Muscle layer of duodenum (tissue), 2 donors: ENCODE data around the gene ANKRD44.

Experiments
- H3K27ac ChIP-seq: one replicate; pipeline ENCODE4 v1.7.0; 2013; ENCODE audit warnings: mild to moderate bottlenecking, low read length
- H3K27me3 ChIP-seq: one replicate; pipeline ENCODE4 v1.7.0; 2013; ENCODE audit warnings: low read depth, mild to moderate bottlenecking, control low read depth, low read length
- H3K36me3 ChIP-seq, 2 donors: one replicate each; pipeline ENCODE4 v1.7.0; 2013; ENCODE audit warnings: low read length in 2 of 2, control low read depth in 1 of 2, mild to moderate bottlenecking in 1 of 2; ENCODE audit not compliant: insufficient read depth in 2 of 2, control insufficient read depth in 1 of 2
- H3K4me1 ChIP-seq, 2 donors: one replicate each; pipeline ENCODE4 v1.7.0; 2013; ENCODE audit warnings: low read length in 2 of 2, mild to moderate bottlenecking in 2 of 2, control low read depth in 1 of 2, moderate library complexity in 1 of 2; ENCODE audit not compliant: insufficient read depth in 2 of 2, control insufficient read depth in 1 of 2
- H3K4me3 ChIP-seq, 2 donors: one replicate each; pipeline ENCODE4 v1.7.0; 2013; ENCODE audit warnings: low read length in 2 of 2, low read depth in 1 of 2, mild to moderate bottlenecking in 1 of 2
- H3K9me3 ChIP-seq, 2 donors: one replicate each; pipeline ENCODE4 v1.7.0; 2013; ENCODE audit warnings: low read length in 2 of 2, control low read depth in 1 of 2, mild to moderate bottlenecking in 1 of 2; ENCODE audit not compliant: control insufficient read depth in 1 of 2
- donor health status: healthy.

The ANKRD44 gene

GRCh38 chr2:197285361-197285760 lies 25.2 kb downstream of the ANKRD44 start:
- Histone ChIP-seq H3K36me3 (no peaks in the 10 kb centered on the region), H3K4me3 (no peak overlapping the region), H3K27ac (no peak overlapping the region), H3K9me3 (no peaks in the 10 kb centered on the region), H3K27me3 (no peaks in the 10 kb centered on the region), H3K4me1 (peaks cover 0 to 6% of the 10 kb centered on the region in 2 donors)

- Histone ChIP-seq H3K36me3 (no peaks in the 10 kb centered on the region), H3K9me3 (no peaks in the 10 kb centered on the region), H3K27ac (no peak overlapping the region), H3K27me3 (no peaks in the 10 kb centered on the region), H3K4me3 (no peak overlapping the region), H3K4me1 (peaks cover 0 to 6% of the 10 kb centered on the region in 2 donors)
Measured at GRCh38 chr2:197284956-197285355, 25.6 kb downstream of the ANKRD44 start.

DNA sequence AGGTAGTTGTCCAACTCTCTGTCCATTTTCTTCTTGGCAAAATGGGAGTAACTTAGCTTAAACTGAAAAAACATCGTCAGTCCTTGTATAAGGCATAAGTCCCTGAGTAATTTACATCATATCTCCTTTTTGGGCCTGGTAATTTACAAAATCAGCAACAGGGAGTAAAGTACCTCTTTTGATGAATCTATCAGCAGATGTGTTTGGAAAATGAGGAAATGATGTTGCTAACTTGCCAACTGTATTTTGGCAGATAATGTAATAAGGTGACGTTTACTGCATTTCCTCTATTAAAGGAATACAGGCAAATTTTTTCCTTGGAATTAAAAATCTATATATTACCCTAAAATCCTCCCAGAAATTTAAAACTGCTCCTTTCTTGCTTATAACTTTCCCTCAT lies 29.2 kb downstream of the ANKRD44 start:
- Histone ChIP-seq H3K27ac (no peak overlapping the region), H3K9me3 (no peaks in the 10 kb centered on the region), H3K4me3 (no peak overlapping the region), H3K36me3 (no peaks in the 10 kb centered on the region), H3K27me3 (no peaks in the 10 kb centered on the region), H3K4me1 (no peaks in the 10 kb centered on the region)

GRCh38 chr2:197280015-197280702 lies 30.4 kb downstream of the ANKRD44 start:
- no peak overlapping the region for H3K4me3 ChIP-seq
- no peaks in the 10 kb centered on the region for H3K27me3 ChIP-seq
- no peaks in the 10 kb centered on the region for H3K9me3 ChIP-seq
- H3K4me1 ChIP-seq, result no peaks in the 10 kb centered on the region
- no peak overlapping the region for H3K27ac ChIP-seq
- H3K36me3 ChIP-seq, result no peaks in the 10 kb centered on the region

- H3K9me3 ChIP-seq, result no peaks in the 10 kb centered on the region
- no peak overlapping the region for H3K27ac ChIP-seq
- no peak overlapping the region for H3K4me3 ChIP-seq
- no peaks in the 10 kb centered on the region for H3K4me1 ChIP-seq
- H3K27me3 ChIP-seq, result no peaks in the 10 kb centered on the region
- no peaks in the 10 kb centered on the region for H3K36me3 ChIP-seq
Measured at GRCh38 chr2:197278799-197279763, 31.5 kb downstream of the ANKRD44 start.

- Histone ChIP-seq H3K4me3 (no peak overlapping the region), H3K27me3 (no peaks in the 10 kb centered on the region), H3K4me1 (peaks cover 0 to 3% of the 10 kb centered on the region in 2 donors), H3K36me3 (no peaks in the 10 kb centered on the region), H3K9me3 (no peaks in the 10 kb centered on the region), H3K27ac (no peak overlapping the region)
Measured at GRCh38 chr2:197277794-197278193, 32.8 kb downstream of the ANKRD44 start.

- Histone ChIP-seq H3K27ac (no peak overlapping the region), H3K27me3 (no peaks in the 10 kb centered on the region), H3K4me3 (no peak overlapping the region), H3K4me1 (peaks cover 0 to 3% of the 10 kb centered on the region in 2 donors), H3K36me3 (no peaks in the 10 kb centered on the region), H3K9me3 (no peaks in the 10 kb centered on the region)
Measured at GRCh38 chr2:197276156-197276555, 34.4 kb downstream of the ANKRD44 start.

DNA sequence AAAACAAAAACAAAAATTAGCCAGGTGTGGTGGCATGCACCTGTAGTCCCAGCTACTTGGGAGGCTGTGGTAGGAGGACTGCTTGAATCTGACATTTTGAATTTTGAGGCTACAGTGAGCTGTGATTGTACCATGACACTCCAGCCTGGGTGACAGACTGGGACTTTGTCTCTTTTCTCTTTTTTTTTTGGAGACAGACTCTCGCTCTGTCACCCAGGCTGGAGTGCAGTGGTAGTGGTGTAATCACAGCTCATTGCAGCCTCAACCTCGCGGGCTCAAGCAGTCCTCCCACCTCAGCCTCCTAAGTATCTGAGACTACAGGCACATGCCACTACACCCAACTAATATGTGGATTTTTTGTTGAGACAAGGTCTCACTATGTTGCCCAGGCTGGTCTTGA lies 35.6 kb downstream of the ANKRD44 start:
- Histone ChIP-seq H3K36me3 (no peaks in the 10 kb centered on the region), H3K27ac (no peak overlapping the region), H3K4me1 (peaks cover 0 to 5% of the 10 kb centered on the region in 2 donors), H3K27me3 (no peaks in the 10 kb centered on the region), H3K4me3 (no peak overlapping the region), H3K9me3 (no peaks in the 10 kb centered on the region)

- Histone ChIP-seq H3K4me1 (peaks cover 0 to 11% of the 10 kb centered on the region in 2 donors), H3K36me3 (no peaks in the 10 kb centered on the region), H3K27ac (no peak overlapping the region), H3K9me3 (no peaks in the 10 kb centered on the region), H3K27me3 (no peaks in the 10 kb centered on the region), H3K4me3 (no peak overlapping the region)
Measured at GRCh38 chr2:197274349-197274748, 36.2 kb downstream of the ANKRD44 start.

DNA sequence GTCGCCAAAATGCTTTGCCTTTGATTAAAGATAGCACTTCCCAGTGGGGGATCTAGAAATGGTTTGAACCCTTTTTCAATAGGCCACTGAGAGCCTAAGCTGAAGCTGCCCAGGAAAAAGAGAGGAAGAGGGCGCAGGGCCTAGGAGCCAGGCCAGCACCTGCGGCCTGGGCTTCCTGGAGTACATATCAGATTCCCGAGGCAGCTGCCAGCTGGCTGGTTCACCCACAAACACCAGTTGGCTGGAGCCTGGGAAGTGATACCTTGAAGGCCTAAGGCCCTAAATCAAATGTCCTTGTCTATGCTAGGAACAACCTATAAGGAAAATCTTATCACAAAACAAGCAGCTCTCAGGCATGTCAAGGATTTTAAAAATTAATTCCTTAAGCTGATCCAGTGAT lies 37.1 kb downstream of the ANKRD44 start:
- no peaks in the 10 kb centered on the region for H3K27me3 ChIP-seq
- no peak overlapping the region for H3K4me3 ChIP-seq
- no peak overlapping the region for H3K27ac ChIP-seq
- H3K4me1 ChIP-seq, result peaks cover 0 to 19% of the 10 kb centered on the region in 2 donors
- no peaks in the 10 kb centered on the region for H3K36me3 ChIP-seq
- no peaks in the 10 kb centered on the region for H3K9me3 ChIP-seq

GRCh38 chr2:197270601-197271000 lies 40.0 kb downstream of the ANKRD44 start:
- Histone ChIP-seq H3K4me1 (peaks cover 0 to 19% of the 10 kb centered on the region in 2 donors), H3K36me3 (no peaks in the 10 kb centered on the region), H3K9me3 (no peaks in the 10 kb centered on the region), H3K27ac (no peak overlapping the region), H3K4me3 (no peak overlapping the region), H3K27me3 (no peaks in the 10 kb centered on the region)
